GM20431 (cell line): ENCODE data around the gene KLK3.

Source experiments
- in situ Hi-C: fragments of 300-500 bp; cut with MseI, MboI; formaldehyde crosslinking; loops from one replicate; pipeline ENCODE4 v1.15.0; 2020; ENCODE audit warnings: low sequenced_read_pairs; ENCODE audit not compliant: unreplicated experiment

Gene KLK3

GRCh38 chr19:50830266-50831025 lies 24.3 kb upstream of the KLK3 start:
- in situ Hi-C loops: no loop called here

- in situ Hi-C loops: no loop called here
Observed at GRCh38 chr19:50831026-50831396, 23.7 kb upstream of the KLK3 start.

GRCh38 chr19:50832666-50833065 lies 22.0 kb upstream of the KLK3 start:
- in situ Hi-C loops: no loop called here

- in situ Hi-C loops: no loop called here
Observed at GRCh38 chr19:50833117-50833801, 21.5 kb upstream of the KLK3 start, which contains the start of gene KLK15. KLK15 (minus strand) TSS chr19:50833574; CDS start chr19:50831492, 2,082 bp downstream.

- in situ Hi-C loops: no loop called here
Observed at GRCh38 chr19:50833802-50834167, 20.9 kb upstream of the KLK3 start.

GRCh38 chr19:50835103-50835784 lies 19.5 kb upstream of the KLK3 start:
- in situ Hi-C loops: no loop called here

- in situ Hi-C loops: no loop called here
Observed at GRCh38 chr19:50835785-50836542, 18.8 kb upstream of the KLK3 start.

- in situ Hi-C loops: no loop called here
Observed at GRCh38 chr19:50836543-50837195, 18.0 kb upstream of the KLK3 start.

GRCh38 chr19:50837300-50837699 lies 17.4 kb upstream of the KLK3 start:
- in situ Hi-C loops: no loop called here

GRCh38 chr19:50838239-50838638 lies 16.5 kb upstream of the KLK3 start:
- in situ Hi-C loops: no loop called here

GRCh38 chr19:50839712-50840655 lies 14.7 kb upstream of the KLK3 start:
- in situ Hi-C loops: no loop called here

GRCh38 chr19:50842130-50842529 lies 12.6 kb upstream of the KLK3 start:
- in situ Hi-C loops: no loop called here

GRCh38 chr19:50843205-50843604 lies 11.5 kb upstream of the KLK3 start:
- in situ Hi-C loops: no loop called here

GRCh38 chr19:50843701-50844221 lies 11.0 kb upstream of the KLK3 start:
- in situ Hi-C loops: no loop called here

GRCh38 chr19:50844296-50844935 lies 10.3 kb upstream of the KLK3 start:
- in situ Hi-C loops: no loop called here

- in situ Hi-C loops: no loop called here
Observed at GRCh38 chr19:50850738-50851137, 4.0 kb upstream of the KLK3 start.

- in situ Hi-C loops: no loop called here
Observed at GRCh38 chr19:50851620-50852019, 3.1 kb upstream of the KLK3 start.

GRCh38 chr19:50857366-50857765 lies 2.7 kb downstream of the KLK3 start:
- in situ Hi-C loops: no loop called here
